Liver (tissue), 3 donors: Measurements from ENCODE around the gene NR4A2.

Source experiments
- CTCF ChIP-seq: fragments of 150-350 bp; IDR thresholded peaks from 2 replicates; pipeline ENCODE4 v1.5.1; 2017; ENCODE audit warnings: improper control_type of control experiment, low read depth, low read length; ENCODE audit not compliant: missing input control
- GABPA ChIP-seq, 2 donors: IDR thresholded peaks in 1 of 2; conservative IDR thresholded peaks in 1 of 2; 2 replicates each; pipeline ENCODE4 v1.6.1; 2016; ENCODE audit warnings: antibody characterized with exemption in 2 of 2, mild to moderate bottlenecking in 1 of 2, moderate library complexity in 1 of 2
- MAX ChIP-seq: IDR thresholded peaks from 2 replicates; pipeline ENCODE4 v1.6.1; 2016; ENCODE audit warnings: antibody characterized with exemption
- RAD21 ChIP-seq, 2 donors: IDR thresholded peaks; 2 replicates each; pipeline ENCODE4 v1.6.1; 2016; ENCODE audit warnings: antibody characterized with exemption in 2 of 2, mild to moderate bottlenecking in 2 of 2
- SP1 ChIP-seq: IDR thresholded peaks from 2 replicates; pipeline ENCODE4 v1.6.1; 2018; ENCODE audit warnings: antibody characterized with exemption, mild to moderate bottlenecking
- TAF1 ChIP-seq: conservative IDR thresholded peaks from 2 replicates; pipeline ENCODE4 v1.6.1; 2016; ENCODE audit warnings: antibody characterized with exemption, mild to moderate bottlenecking
- YY1 ChIP-seq: IDR thresholded peaks from 2 replicates; pipeline ENCODE4 v1.6.1; 2016; ENCODE audit warnings: antibody characterized with exemption, mild to moderate bottlenecking
- donor health status: healthy.
- donor health status: healthy.

DNA sequence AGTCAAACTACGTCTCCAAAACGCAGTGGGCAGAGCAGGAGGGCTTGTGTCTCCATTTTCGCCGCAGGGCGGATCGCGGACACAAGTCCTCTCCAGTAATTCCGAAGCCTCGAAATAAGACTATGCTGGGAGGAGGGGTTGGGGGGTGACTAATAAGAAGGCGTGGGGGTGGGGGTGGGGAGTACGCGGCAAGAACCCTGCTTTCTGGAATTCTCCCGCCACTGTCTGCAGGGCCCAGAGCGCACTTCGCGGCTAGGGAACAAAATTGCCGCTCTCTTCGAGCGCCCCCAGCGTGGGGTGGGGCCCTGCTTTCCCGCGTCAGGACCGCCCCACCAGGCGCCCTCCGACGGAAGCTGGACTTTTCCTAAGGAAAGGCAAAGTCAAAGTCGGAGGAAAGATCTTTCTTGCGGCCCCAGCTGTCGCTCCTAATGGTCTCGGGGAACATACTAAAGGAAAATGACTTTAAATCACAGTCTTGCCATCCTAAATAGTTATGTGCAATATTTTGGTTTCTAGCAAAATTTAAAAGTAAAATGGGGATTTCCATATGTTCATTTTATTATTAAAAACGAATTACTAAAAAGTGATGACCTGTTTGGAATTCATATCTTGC lies 11.9 kb downstream of the NR4A2 start:
- TF ChIP-seq TAF1 (no peak), MAX (no peak), CTCF (no peak), SP1 (no peak), YY1 (no peak), GABPA (IDR thresholded peaks at IDR 0.05 in 1 of 2, conservative IDR thresholded peaks at IDR 0.05 in 1 of 2) (no peak), RAD21 (IDR thresholded peaks at IDR 0.05) (no peak)
